ENCODE measurements around the gene MYO16. TPM values are rescaled to one million over a fixed set of nuclear protein-coding genes. Genes with fewer than 3 reads are reported as not detected.
A peak's percentile ranks its signal among the peaks of the same experiment; 100 is the strongest.

MYO16 gene
- total RNA-seq, 1 donor from 2014 or later: 0.24 TPM

DNA sequence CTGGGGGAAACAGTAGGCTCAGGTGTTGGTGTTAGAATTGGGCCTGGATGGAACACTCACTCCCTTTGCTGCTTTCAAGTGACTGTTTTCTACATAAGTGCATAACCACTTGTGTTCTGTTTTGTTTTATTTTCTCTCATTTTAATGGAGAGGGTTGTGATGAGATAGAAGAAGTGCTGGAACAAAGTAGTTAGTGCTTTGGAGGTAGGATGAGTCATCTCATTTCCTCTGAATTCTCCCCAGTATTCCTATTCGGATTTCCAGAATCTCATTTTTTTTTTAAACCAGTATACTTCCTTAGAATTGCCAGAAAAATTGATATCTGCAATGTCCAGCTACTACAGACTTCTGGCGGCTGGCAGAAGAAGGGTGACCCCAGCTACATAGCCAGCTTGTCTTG lies 575.9 kb downstream of the MYO16 start:
- Histone ChIP-seq H3K9me3 (no peaks in the 10 kb centered on the region), H3K27ac (no peak overlapping the region), H3K36me3 (no peaks in the 10 kb centered on the region), H3K4me1 (peaks cover 5% of the 10 kb centered on the region), H3K27me3 (ENCODE audit: low read depth) (no peaks in the 10 kb centered on the region), H3K4me3 (no peak overlapping the region)
- intact Hi-C loops (cut with DNase I): no loop called here
- TF ChIP-seq, protein P1, sequence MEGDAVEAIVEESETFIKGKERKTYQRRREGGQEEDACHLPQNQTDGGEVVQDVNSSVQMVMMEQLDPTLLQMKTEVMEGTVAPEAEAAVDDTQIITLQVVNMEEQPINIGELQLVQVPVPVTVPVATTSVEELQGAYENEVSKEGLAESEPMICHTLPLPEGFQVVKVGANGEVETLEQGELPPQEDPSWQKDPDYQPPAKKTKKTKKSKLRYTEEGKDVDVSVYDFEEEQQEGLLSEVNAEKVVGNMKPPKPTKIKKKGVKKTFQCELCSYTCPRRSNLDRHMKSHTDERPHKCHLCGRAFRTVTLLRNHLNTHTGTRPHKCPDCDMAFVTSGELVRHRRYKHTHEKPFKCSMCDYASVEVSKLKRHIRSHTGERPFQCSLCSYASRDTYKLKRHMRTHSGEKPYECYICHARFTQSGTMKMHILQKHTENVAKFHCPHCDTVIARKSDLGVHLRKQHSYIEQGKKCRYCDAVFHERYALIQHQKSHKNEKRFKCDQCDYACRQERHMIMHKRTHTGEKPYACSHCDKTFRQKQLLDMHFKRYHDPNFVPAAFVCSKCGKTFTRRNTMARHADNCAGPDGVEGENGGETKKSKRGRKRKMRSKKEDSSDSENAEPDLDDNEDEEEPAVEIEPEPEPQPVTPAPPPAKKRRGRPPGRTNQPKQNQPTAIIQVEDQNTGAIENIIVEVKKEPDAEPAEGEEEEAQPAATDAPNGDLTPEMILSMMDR (IDR thresholded peaks at IDR 0.05): no peak
- no peak for DNase-seq
- peak in 1 of 2 donors; percentile 34 for ATAC-seq

DNA sequence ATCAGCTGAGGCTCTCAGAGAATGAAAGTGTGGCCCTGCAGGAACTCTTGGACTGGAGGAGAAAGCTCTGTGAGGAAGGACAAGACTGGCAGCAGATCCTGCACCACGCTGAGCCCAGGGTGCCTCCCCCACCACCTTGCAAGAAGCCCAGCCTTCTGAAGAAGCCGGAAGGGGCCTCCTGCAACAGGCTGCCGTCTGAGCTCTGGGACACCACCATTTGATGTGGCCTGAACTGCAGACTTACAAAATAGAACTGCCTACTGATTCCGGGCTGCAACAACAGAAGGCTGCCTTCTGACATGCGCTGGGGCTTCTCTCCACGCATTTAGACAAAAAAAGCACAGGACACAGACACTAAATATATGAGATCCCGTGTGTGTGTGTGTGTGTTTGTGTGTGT lies 577.2 kb downstream of the MYO16 start:
- no peaks in the 10 kb centered on the region for H3K36me3 ChIP-seq
- H3K27me3 ChIP-seq (ENCODE audit: low read depth): no peaks in the 10 kb centered on the region
- H3K27ac ChIP-seq: no peak overlapping the region
- TF ChIP-seq, protein P1 (IDR thresholded peaks at IDR 0.05): no peak
- H3K9me3 ChIP-seq: no peaks in the 10 kb centered on the region
- intact Hi-C loops (cut with DNase I): no loop called here
- no peak for ATAC-seq
- H3K4me3 ChIP-seq: no peak overlapping the region
- H3K4me1 ChIP-seq: peaks cover 5% of the 10 kb centered on the region
- no peak for DNase-seq

DNA sequence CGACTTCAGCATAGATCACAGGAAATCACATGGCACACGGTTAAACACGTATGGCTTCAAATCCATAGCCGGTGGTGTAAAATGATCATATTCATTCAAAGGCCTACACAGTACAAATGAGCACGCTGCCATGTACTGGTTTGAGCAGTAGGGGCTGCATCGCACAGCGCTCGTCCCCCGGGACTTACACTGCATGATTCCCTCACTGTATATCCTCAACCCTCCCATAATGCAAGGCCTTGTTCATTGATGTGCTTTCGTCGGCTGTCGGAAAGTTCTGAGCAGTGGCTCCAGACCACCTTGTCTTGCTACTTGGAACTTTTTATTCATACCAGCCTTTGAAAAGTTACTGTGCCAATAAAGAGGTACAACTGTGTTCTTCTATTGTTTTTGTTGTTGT lies 578.2 kb downstream of the MYO16 start:
- DNase-seq (no peak), ATAC-seq (no peak)
- TF ChIP-seq, protein P1 (IDR thresholded peaks at IDR 0.05): no peak
- peaks cover 5% of the 10 kb centered on the region for H3K4me1 ChIP-seq
- intact Hi-C loops (cut with DNase I): no loop called here
- H3K27me3 ChIP-seq (ENCODE audit: low read depth): no peaks in the 10 kb centered on the region
- no peak overlapping the region for H3K27ac ChIP-seq
- no peaks in the 10 kb centered on the region for H3K9me3 ChIP-seq
- no peaks in the 10 kb centered on the region for H3K36me3 ChIP-seq
- no peak overlapping the region for H3K4me3 ChIP-seq

DNA sequence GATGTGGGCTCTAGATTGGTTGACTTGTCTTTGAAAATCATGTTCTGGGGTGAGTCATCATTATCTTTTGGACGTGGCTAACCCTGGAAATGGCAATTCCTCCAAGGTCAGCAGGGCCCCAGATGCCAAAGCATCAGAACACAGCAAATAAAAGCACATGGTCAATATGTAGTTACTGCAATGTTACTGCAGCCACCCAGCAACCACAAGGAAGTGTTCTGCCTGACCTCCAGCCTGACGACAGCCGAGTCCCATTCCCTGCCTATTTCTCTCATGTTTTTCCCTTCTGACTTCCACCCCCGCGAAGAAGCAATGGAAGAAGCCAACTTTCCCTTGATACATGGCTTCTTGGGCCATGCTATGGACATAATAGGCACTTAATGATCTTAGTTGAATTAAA lies 579.1 kb downstream of the MYO16 start:
- TF ChIP-seq, protein P1 (IDR thresholded peaks at IDR 0.05): no peak
- Histone ChIP-seq H3K9me3 (no peaks in the 10 kb centered on the region), H3K27me3 (ENCODE audit: low read depth) (no peaks in the 10 kb centered on the region), H3K4me1 (peaks cover 3% of the 10 kb centered on the region), H3K36me3 (no peaks in the 10 kb centered on the region), H3K4me3 (no peak overlapping the region), H3K27ac (no peak overlapping the region)
- DNase-seq (no peak), ATAC-seq (no peak)
- intact Hi-C loops (cut with DNase I): no loop called here

DNA sequence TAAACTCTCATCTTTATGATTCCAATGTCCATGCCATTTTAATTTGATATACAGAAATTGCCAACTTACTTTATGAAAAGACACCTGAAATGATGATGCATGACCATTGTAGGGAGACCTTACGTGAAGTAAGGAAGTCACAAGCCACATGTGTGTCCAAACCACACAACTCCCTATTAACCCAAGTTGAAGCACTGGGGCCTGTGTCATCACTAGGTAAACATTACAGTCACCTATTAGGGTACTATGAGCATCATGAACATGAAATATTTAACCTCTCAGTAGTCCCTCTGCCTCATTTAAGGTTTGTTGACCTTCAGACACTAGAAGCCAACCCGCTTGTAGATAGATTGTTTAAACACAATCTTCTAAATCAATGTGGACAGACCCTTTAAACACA lies 580.1 kb downstream of the MYO16 start:
- Histone ChIP-seq H3K9me3 (no peaks in the 10 kb centered on the region), H3K27me3 (ENCODE audit: low read depth) (no peaks in the 10 kb centered on the region), H3K36me3 (no peaks in the 10 kb centered on the region), H3K27ac (no peak overlapping the region), H3K4me1 (no peaks in the 10 kb centered on the region), H3K4me3 (no peak overlapping the region)
- intact Hi-C loops (cut with DNase I): no loop called here
- ATAC-seq (no peak), DNase-seq (no peak)
- TF ChIP-seq, protein P1 (IDR thresholded peaks at IDR 0.05): no peak

DNA sequence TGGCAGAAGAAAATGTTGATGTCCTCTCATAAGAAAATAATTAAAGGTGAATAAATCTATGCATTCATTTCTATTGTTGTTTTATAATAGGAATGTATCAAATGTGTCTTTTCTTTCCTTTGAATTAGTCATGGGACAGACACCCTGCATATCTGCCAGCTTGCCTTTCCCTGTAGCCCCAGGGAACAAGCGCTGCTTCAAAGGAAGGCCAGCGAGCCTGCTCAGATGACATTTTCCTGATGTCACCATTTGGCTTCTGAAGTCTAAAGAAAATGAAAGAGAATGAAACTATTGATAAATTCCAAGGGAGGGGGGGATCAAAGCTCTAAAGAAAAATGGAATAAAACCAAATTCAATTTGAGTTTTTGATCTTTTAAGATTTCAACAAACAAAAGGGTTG lies 582.2 kb downstream of the MYO16 start:
- TF ChIP-seq, protein P1 (IDR thresholded peaks at IDR 0.05): no peak
- Histone ChIP-seq H3K9me3 (no peaks in the 10 kb centered on the region), H3K4me3 (no peak overlapping the region), H3K27me3 (ENCODE audit: low read depth) (no peaks in the 10 kb centered on the region), H3K4me1 (no peaks in the 10 kb centered on the region), H3K27ac (no peak overlapping the region), H3K36me3 (no peaks in the 10 kb centered on the region)
- ATAC-seq: no peak
- DNase-seq: no peak
- intact Hi-C loops (cut with DNase I): no loop called here
